ENCODE measurements around the gene DNASE1L1.

Gene DNASE1L1

GRCh38 chrX:154409222-154409871 lies at the start of gene DNASE1L1:
Gene DNASE1L1 (minus strand): TSS chrX:154409254. CDS start chrX:154405568, 3,686 bp downstream.
- DNase-seq (ENCODE audit: extremely low spot score): peak; percentile 75
- no peak for TF ChIP-seq CTCF (IDR thresholded peaks at IDR 0.05; ENCODE audit: control extremely low read depth, extremely low read depth, low read depth, missing control alignments)
- ChIA-PET CTCF (no interaction called here), POLR2A (no interaction called here)

- DNase-seq (ENCODE audit: extremely low spot score): peak; percentile 80
- no peak for TF ChIP-seq CTCF (IDR thresholded peaks at IDR 0.05; ENCODE audit: control extremely low read depth, extremely low read depth, low read depth, missing control alignments)
- CTCF ChIA-PET: no interaction called here
- POLR2A ChIA-PET: interaction anchor here (1.3 kb wide), 1 partner anchor 56 kb away, joined by 3 read pairs; no protein-coding TSS in a partner anchor
Measured at GRCh38 chrX:154458116-154458953, 49.3 kb upstream of the DNASE1L1 start, which contains the start of gene PLXNA3. Gene PLXNA3 (plus strand): TSS chrX:154458281. CDS start chrX:154460184, 1,903 bp downstream.

GRCh38 chrX:154457491-154458115 lies 48.5 kb upstream of the DNASE1L1 start:
- CTCF ChIA-PET: no interaction called here
- peak; percentile 85 for DNase-seq (ENCODE audit: extremely low spot score)

DNA sequence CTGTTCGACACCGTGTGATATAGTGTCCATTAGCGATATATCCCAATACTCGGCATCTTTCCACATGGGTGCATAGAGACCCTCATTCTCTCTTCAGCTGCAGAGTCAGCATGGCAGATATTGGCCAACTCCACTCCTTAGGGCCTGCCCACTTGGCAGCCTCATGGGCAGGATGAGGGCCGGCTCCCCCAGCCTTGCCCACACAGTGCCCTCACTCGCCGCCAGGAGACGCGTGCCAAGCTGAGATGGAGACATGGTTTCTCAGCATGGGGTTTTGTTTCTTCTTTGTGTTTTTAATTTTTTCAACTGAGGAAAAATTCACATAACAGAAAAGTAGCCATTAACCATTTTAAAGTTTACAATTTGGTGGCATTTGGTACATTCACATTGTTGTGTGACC lies 43.8 kb upstream of the DNASE1L1 start:
- CTCF ChIA-PET: interaction anchor here (1.4 kb wide), 1 partner anchor 11 kb away, joined by 3 read pairs; no protein-coding TSS in a partner anchor
- no peak for TF ChIP-seq CTCF (IDR thresholded peaks at IDR 0.05; ENCODE audit: control extremely low read depth, extremely low read depth, low read depth, missing control alignments)
- DNase-seq (ENCODE audit: extremely low spot score): no peak
- POLR2A ChIA-PET: no interaction called here

More at GRCh38 chrX:154457491-154458115, 48.5 kb upstream of the DNASE1L1 start:
- POLR2A ChIA-PET: interaction anchor here (1.3 kb wide), 1 partner anchor 55 kb away, joined by 3 read pairs; no protein-coding TSS in a partner anchor
- TF ChIP-seq CTCF (IDR thresholded peaks at IDR 0.05; ENCODE audit: control extremely low read depth, extremely low read depth, low read depth, missing control alignments): no peak

- no peak for DNase-seq (ENCODE audit: extremely low spot score)
- TF ChIP-seq CTCF (IDR thresholded peaks at IDR 0.05; ENCODE audit: control extremely low read depth, extremely low read depth, low read depth, missing control alignments): no peak
- POLR2A ChIA-PET: no interaction called here
- CTCF ChIA-PET: no interaction called here
Measured at GRCh38 chrX:154450312-154450711, 41.3 kb upstream of the DNASE1L1 start.

DNA sequence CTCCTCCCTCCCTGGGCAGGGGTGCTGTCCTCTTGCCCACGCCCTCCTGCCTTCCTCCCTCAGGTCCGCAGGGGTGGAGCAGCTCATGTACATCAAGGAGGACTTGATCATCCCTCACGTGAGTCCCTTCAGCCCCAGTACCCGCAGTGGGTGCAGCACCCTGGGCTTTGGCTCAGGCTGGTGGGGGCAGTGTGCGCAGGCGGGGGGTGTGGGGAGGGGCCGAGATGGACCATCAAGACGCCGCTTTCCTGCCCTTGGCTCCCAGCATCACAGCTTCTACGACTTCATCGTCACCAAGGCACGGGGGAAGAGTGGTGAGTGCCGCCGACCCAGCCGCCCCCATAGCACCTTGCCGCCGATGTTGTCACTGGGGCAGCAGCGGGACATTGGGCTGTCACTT lies 40.6 kb upstream of the DNASE1L1 start:
- ChIA-PET CTCF (no interaction called here), POLR2A (no interaction called here)
- DNase-seq (ENCODE audit: extremely low spot score): no peak
- no peak for TF ChIP-seq CTCF (IDR thresholded peaks at IDR 0.05; ENCODE audit: control extremely low read depth, extremely low read depth, low read depth, missing control alignments)

Data from GM10248 (cell line).